H9 (cell line): Measurements from ENCODE around the gene PITRM1. TPM values are rescaled to one million over a fixed set of nuclear protein-coding genes. Genes with fewer than 3 reads are reported as not detected.

ENCODE experiments used
- DNase-seq: peaks from one replicate; pipeline ENCODE4 v3.0.0-alpha.2; 2017
- H2AFZ ChIP-seq: one replicate; pipeline ENCODE4 v1.6.1; 2013; ENCODE audit warnings: mild to moderate bottlenecking, low read length, control low read depth, moderate library complexity
- H2AK5ac ChIP-seq: 2 replicates; pipeline ENCODE4 v1.6.1; 2013; ENCODE audit warnings: low read length, control low read depth, mixed read lengths; ENCODE audit not compliant: insufficient read length
- H2BK120ac ChIP-seq: one replicate; pipeline ENCODE4 v1.6.1; 2013; ENCODE audit warnings: low read depth, mild to moderate bottlenecking, low read length, control low read depth, inconsistent platforms; ENCODE audit not compliant: poor library complexity, severe bottlenecking
- H2BK12ac ChIP-seq: 2 replicates; pipeline ENCODE4 v1.6.1; 2013; ENCODE audit warnings: low read length, control low read depth, mixed read lengths, low read depth; ENCODE audit not compliant: insufficient read length
- H2BK15ac ChIP-seq: 2 replicates; pipeline ENCODE4 v1.6.1; 2013; ENCODE audit warnings: low read depth, low read length, control low read depth
- H2BK20ac ChIP-seq: one replicate; pipeline ENCODE4 v1.6.1; 2013; ENCODE audit warnings: low read depth, mild to moderate bottlenecking, low read length, control low read depth, inconsistent platforms; ENCODE audit not compliant: poor library complexity, severe bottlenecking
- H2BK5ac ChIP-seq: 2 replicates; pipeline ENCODE4 v1.6.1; 2013; ENCODE audit warnings: low read length, control low read depth, mixed read lengths; ENCODE audit not compliant: insufficient read length
- H3K14ac ChIP-seq: 2 replicates; pipeline ENCODE4 v1.6.1; 2013; ENCODE audit warnings: low read length, control low read depth; ENCODE audit not compliant: insufficient read depth
- H3K18ac ChIP-seq: 2 replicates; pipeline ENCODE4 v1.6.1; 2013; ENCODE audit warnings: low read depth, mild to moderate bottlenecking, mixed read lengths, low read length, control low read depth; ENCODE audit not compliant: insufficient read length
- H3K23ac ChIP-seq: 2 replicates; pipeline ENCODE4 v1.6.1; 2013; ENCODE audit warnings: low read length, control low read depth, mixed read lengths, low read depth; ENCODE audit not compliant: insufficient read length
- H3K23me2 ChIP-seq: 2 replicates; pipeline ENCODE4 v1.6.1; 2013; ENCODE audit warnings: low read depth, mild to moderate bottlenecking, mixed read lengths, low read length, control low read depth; ENCODE audit not compliant: insufficient read length, poor library complexity, severe bottlenecking
- H3K27ac ChIP-seq: 2 replicates; pipeline ENCODE4 v1.5.1; 2013; ENCODE audit warnings: low read length, control low read depth, mixed read lengths, low read depth; ENCODE audit not compliant: insufficient read length
- H3K27me3 ChIP-seq: 2 replicates; pipeline ENCODE4 v1.6.1; 2013; ENCODE audit warnings: low read length, control low read depth, inconsistent platforms; ENCODE audit not compliant: insufficient read depth
- H3K4ac ChIP-seq: 2 replicates; pipeline ENCODE4 v1.6.1; 2013; ENCODE audit warnings: low read depth, mild to moderate bottlenecking, control low read depth, inconsistent platforms, low read length, moderate library complexity
- H3K4me1 ChIP-seq: 2 replicates; pipeline ENCODE4 v1.6.1; 2013; ENCODE audit warnings: low read length, control low read depth, inconsistent platforms; ENCODE audit not compliant: insufficient read depth
- H3K4me2 ChIP-seq: 2 replicates; pipeline ENCODE4 v1.6.1; 2013; ENCODE audit warnings: low read length, control low read depth, mixed read lengths; ENCODE audit not compliant: insufficient read length, insufficient read depth
- H3K56ac ChIP-seq: 2 replicates; pipeline ENCODE4 v1.6.1; 2013; ENCODE audit warnings: low read depth, mild to moderate bottlenecking, mixed read lengths, low read length, control low read depth; ENCODE audit not compliant: insufficient read length
- H3K79me1 ChIP-seq: 2 replicates; pipeline ENCODE4 v1.6.1; 2013; ENCODE audit warnings: low read depth, mild to moderate bottlenecking, moderate library complexity, low read length, control low read depth, inconsistent platforms; ENCODE audit not compliant: insufficient read depth, poor library complexity, severe bottlenecking
- H3K79me2 ChIP-seq: 2 replicates; pipeline ENCODE4 v1.6.1; 2013; ENCODE audit warnings: low read length, control low read depth, inconsistent platforms; ENCODE audit not compliant: insufficient read depth
- H3K9ac ChIP-seq: 2 replicates; pipeline ENCODE4 v1.6.1; 2013; ENCODE audit warnings: low read length, control low read depth, mixed read lengths; ENCODE audit not compliant: insufficient read length; ENCODE audit errors: extremely low read depth
- H3K9me3 ChIP-seq: one replicate; pipeline ENCODE4 v1.6.1; 2013; ENCODE audit warnings: low read depth, low read length, inconsistent platforms; ENCODE audit not compliant: control insufficient read depth
- H3T11ph ChIP-seq: one replicate; pipeline ENCODE4 v1.6.1; 2013; ENCODE audit warnings: mild to moderate bottlenecking, low read length, control low read depth, inconsistent platforms
- H4K20me1 ChIP-seq: one replicate; pipeline ENCODE4 v1.6.1; 2013; ENCODE audit not compliant: control insufficient read depth, insufficient read length, insufficient read depth
- H4K5ac ChIP-seq: 2 replicates; pipeline ENCODE4 v1.6.1; 2013; ENCODE audit warnings: low read depth, mild to moderate bottlenecking, mixed read lengths, low read length, control low read depth; ENCODE audit not compliant: insufficient read length
- H4K8ac ChIP-seq: replicated peaks from 2 replicates; pipeline ENCODE4 v1.6.1; 2013; ENCODE audit warnings: low read length, control low read depth, mixed read lengths, low read depth; ENCODE audit not compliant: insufficient read length
- H4K91ac ChIP-seq: 2 replicates; pipeline ENCODE4 v1.6.1; 2013; ENCODE audit warnings: low read depth, mild to moderate bottlenecking, moderate library complexity, mixed read lengths, low read length, control low read depth; ENCODE audit not compliant: insufficient read length
- H3K27ac Mint-ChIP-seq, 3 experiments: 2 replicates in 2 of 3; 3 replicates in 1 of 3; pipeline ENCODE4 v1.8.0; 2020 to 2021; ENCODE audit warnings: mixed read lengths in 3 of 3, mild to moderate bottlenecking in 1 of 3, moderate library complexity in 1 of 3
- H3K27me3 Mint-ChIP-seq: 2 replicates; pipeline ENCODE4 v1.8.0; 2021; ENCODE audit warnings: low read depth, mild to moderate bottlenecking, moderate library complexity, mixed read lengths
- H3K36me3 Mint-ChIP-seq, 3 experiments: 2 replicates in 2 of 3; 3 replicates in 1 of 3; pipeline ENCODE4 v1.8.0; 2020 to 2021; ENCODE audit warnings: low read depth in 3 of 3, mixed read lengths in 3 of 3; ENCODE audit not compliant: insufficient read depth in 1 of 3
- H3K4me1 Mint-ChIP-seq, 2 experiments: 2 replicates each; pipeline ENCODE4 v1.8.0; 2020; ENCODE audit warnings: mixed read lengths in 2 of 2
- H3K4me3 Mint-ChIP-seq, 2 experiments: 2 replicates in 1 of 2; 3 replicates in 1 of 2; pipeline ENCODE4 v1.8.0; 2020 to 2021; ENCODE audit warnings: mild to moderate bottlenecking in 2 of 2, mixed read lengths in 2 of 2, moderate library complexity in 1 of 2
- H3K9me3 Mint-ChIP-seq, 2 experiments: 2 replicates in 1 of 2; 3 replicates in 1 of 2; pipeline ENCODE4 v1.8.0; 2020; ENCODE audit warnings: mild to moderate bottlenecking in 2 of 2, mixed read lengths in 2 of 2, moderate library complexity in 1 of 2
- WGBS: extraction: QIAGEN DNeasy Blood & Tissue Kit; methylation state at CpG from one replicate; pipeline ENCODE4 v1.1.7; 2013; ENCODE audit warnings: missing lambda C conversion rate, low lambda C conversion rate, mixed read lengths; ENCODE audit not compliant: insufficient read length; ENCODE audit errors: extremely low coverage; 5-methylcytosine and 5-hydroxymethylcytosine counted together
- total RNA-seq: library from RNA; stranded (reverse); gene quantifications from 2 replicates; pipeline ENCODE4 v1.2.1, GENCODE V29; 2021
- TF ChIP-seq, protein P1 (sequence below): fragments of 200-600 bp; sonication (generic); conservative IDR thresholded peaks from 3 replicates; pipeline ENCODE4 v1.8.0; 2021; ENCODE audit warnings: antibody characterized with exemption, mild to moderate bottlenecking

PITRM1 gene
- total RNA-seq, 1 experiment from 2014 or later, result 27.8 TPM

DNA sequence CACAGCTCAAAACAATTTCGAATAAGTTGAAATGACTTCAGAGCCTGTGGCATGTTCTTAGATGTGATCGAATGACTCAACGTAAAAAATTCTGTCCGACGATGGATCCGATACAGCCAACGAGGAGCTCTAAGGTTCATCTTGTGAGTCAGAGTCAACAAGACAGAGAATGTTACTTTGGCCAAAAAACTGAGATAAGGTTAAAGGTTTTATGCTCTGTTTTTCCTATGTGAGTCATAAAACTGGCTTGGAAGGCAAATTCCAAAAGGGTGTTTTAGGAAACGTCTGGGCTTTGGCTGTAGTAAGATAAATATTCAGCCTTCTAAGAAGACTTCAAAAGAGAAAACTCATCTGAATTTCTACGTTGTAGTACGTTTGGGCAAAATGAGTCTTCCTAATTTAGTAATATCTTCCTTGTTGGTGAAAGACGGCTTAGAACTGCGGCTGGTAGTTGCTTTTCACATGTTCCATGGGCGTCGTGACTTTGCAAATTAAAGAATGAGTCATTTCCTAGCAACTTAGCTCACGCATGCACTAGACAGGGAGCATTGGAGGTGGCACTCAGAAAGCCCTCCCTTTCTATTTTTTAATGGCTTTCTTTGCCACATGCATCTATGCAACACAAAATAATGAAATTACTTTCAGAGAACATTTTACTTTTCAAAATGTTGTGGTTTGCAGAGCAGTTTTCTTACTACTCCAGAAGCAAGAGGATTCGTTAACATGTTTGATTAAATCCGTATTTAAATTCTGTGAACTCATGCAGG, 77.0 kb downstream of the PITRM1 start:
- Mint-ChIP-seq H3K27ac (peak overlapping the region in 2 of 3 experiments; percentile 29 to 63; a peak in 4 of 7 replicates), H3K4me3 (no peak overlapping the region), H3K36me3 (peaks cover 24 to 41% (median 39%) of the 10 kb centered on the region in 3 experiments), H3K4me1 (peaks cover 30 to 45% of the 10 kb centered on the region in 2 experiments), H3K9me3 (no peaks in the 10 kb centered on the region), H3K27me3 (no peaks in the 10 kb centered on the region; the same call in 1 of the 2 replicates)
- no peak overlapping the region for H3K27ac ChIP-seq
- peaks cover 7% of the 10 kb centered on the region; the same call in 1 of the 2 replicates for H3K79me2 ChIP-seq
- H4K91ac ChIP-seq, result no peak overlapping the region
- H3K79me1 ChIP-seq, result peaks cover 11% of the 10 kb centered on the region
- H3K23me2 ChIP-seq, result no peaks in the 10 kb centered on the region
- no peak overlapping the region for H2AFZ ChIP-seq
- no peaks in the 10 kb centered on the region for H3K27me3 ChIP-seq
- no peak overlapping the region for H2BK120ac ChIP-seq
- H4K8ac ChIP-seq, result no peak overlapping the region
- no peak overlapping the region for H2AK5ac ChIP-seq
- DNase-seq, result no peak
- no peak overlapping the region for H3K9ac ChIP-seq
- no peak overlapping the region for H2BK20ac ChIP-seq
- no peaks in the 10 kb centered on the region for H3K9me3 ChIP-seq
- peaks cover 2% of the 10 kb centered on the region for H4K20me1 ChIP-seq
- TF ChIP-seq, protein P1, sequence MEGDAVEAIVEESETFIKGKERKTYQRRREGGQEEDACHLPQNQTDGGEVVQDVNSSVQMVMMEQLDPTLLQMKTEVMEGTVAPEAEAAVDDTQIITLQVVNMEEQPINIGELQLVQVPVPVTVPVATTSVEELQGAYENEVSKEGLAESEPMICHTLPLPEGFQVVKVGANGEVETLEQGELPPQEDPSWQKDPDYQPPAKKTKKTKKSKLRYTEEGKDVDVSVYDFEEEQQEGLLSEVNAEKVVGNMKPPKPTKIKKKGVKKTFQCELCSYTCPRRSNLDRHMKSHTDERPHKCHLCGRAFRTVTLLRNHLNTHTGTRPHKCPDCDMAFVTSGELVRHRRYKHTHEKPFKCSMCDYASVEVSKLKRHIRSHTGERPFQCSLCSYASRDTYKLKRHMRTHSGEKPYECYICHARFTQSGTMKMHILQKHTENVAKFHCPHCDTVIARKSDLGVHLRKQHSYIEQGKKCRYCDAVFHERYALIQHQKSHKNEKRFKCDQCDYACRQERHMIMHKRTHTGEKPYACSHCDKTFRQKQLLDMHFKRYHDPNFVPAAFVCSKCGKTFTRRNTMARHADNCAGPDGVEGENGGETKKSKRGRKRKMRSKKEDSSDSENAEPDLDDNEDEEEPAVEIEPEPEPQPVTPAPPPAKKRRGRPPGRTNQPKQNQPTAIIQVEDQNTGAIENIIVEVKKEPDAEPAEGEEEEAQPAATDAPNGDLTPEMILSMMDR, result no peak
- no peak overlapping the region for H2BK15ac ChIP-seq
- no peak overlapping the region for H3K4me2 ChIP-seq
- no peak overlapping the region for H3K56ac ChIP-seq
- H3K4me1 ChIP-seq, result peaks cover 5% of the 10 kb centered on the region; the same call in 1 of the 2 replicates
- no CpG with 5 or more reads among the region's 17 CpGs for WGBS
- no peak overlapping the region for H2BK12ac ChIP-seq
- no peak overlapping the region for H3T11ph ChIP-seq
- H3K4ac ChIP-seq, result no peak overlapping the region
- H4K5ac ChIP-seq, result no peak overlapping the region
- H3K14ac ChIP-seq, result no peak overlapping the region
- no peak overlapping the region for H3K18ac ChIP-seq
- no peak overlapping the region for H2BK5ac ChIP-seq
- no peak overlapping the region for H3K23ac ChIP-seq
